IPS-NIHi7 (cell line): ENCODE data around the gene MS4A7.
"Not testable (repeated sequence)": the region's sequence is repeated elsewhere in the genome, so short reads cannot be mapped to it uniquely, and the experiment has no call there.

Source experiments
- DNase-seq: peaks from one replicate; pipeline ENCODE4 v3.0.0; 2012; ENCODE audit warnings: mixed read lengths; ENCODE audit errors: extremely low spot score

MS4A7 gene

DNA sequence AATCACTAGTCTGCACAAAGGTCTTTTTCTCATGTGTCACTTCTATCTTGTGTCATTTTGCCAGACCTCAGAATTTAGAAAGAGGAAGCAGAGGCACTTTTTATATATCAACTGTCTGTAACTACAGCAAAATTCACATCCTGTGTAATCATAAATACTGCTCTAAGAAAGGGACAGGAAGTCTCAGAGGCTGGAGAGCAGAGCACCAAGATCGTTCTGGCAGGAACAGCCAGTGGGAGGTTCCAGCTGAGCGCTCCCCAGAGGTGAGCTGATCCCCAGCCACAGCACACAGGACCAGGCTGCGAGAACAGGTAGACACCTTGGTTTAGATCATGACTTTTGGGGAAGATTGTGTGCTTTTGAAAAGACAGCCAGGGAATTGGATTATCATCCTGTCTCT is at the start of gene MS4A7:
TSS of gene MS4A7 (plus strand) at position 179 of the 400 bp plus-strand sequence. CDS start 4,610 bp downstream, outside the sequence.
- DNase-seq = no peak

- DNase-seq = no peak
Measured at GRCh38 chr11:60332846-60333245, 45.5 kb upstream of the MS4A7 start.

- DNase-seq = peak; percentile 81
Measured at GRCh38 chr11:60334005-60334620, 44.2 kb upstream of the MS4A7 start.

DNA sequence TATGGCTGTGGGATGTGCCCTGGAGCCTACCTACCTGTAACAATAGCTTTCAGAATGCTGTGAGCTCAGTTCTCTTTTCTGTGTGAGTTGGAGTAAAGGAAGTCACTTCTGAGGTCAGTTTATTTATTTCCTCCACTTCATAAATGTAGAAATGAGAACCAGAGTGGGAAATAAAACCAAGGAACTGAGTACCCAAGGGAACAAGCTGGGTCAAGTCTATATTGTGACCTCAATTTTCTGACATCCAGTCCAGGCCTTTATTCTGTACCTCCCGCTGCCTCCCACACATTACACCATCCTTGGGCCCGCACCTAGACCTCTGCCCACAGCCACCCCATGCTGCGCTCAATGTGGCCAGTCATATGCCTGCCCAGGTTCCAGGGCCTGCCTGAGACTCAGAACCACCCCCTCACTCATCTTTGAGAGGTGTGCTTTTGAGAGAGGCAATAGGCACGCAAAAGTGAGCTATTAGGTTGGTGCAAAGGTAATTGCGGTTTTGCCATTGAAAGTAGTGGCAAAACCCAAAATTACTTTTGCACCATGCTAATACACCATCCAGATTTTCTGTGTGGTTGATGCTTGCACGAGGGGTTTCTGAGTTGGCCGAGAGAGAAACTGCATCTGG is 41.5 kb upstream of the MS4A7 start:
- DNase-seq = no peak

DNA sequence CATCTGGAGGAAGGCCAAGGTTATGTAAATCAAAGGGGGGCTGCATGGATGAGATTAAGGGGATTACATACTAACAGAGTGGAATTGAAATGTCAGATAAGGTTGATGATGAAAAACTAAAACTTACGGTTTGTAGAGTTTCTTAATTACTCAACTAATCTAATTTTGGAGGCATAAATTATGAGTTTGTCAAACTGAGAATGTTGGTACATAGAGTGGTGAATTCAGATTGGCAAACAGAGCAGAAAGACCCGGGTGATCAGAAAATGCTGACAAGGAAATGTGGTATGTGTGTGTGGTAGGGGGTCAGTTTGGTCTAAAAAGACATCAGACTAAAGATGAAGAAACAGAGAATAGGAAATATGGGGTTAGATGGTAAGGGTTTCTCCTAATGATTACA is 40.3 kb upstream of the MS4A7 start:
- DNase-seq = no peak

DNA sequence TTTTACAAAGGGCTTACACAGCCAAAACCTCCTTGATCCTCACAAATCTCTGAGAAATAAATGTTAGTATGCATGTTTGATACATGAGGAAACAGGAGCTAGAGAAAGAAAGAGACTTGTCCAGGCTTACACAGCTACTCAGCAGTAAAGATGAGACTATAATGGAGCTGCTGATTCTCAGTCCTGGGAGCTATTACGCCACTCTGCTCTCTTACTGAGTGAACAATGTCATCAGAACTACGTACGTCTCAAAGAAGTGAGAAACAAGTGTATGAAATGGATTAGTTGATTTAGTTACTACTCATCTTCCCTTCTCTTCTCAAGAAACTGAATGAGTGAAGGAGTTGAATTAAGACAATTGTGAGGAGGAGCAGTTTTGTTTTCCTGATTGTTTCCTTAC is 39.0 kb upstream of the MS4A7 start:
- no peak for DNase-seq

GRCh38 chr11:60343094-60343704 is 35.1 kb upstream of the MS4A7 start:
- DNase-seq = no peak

DNA sequence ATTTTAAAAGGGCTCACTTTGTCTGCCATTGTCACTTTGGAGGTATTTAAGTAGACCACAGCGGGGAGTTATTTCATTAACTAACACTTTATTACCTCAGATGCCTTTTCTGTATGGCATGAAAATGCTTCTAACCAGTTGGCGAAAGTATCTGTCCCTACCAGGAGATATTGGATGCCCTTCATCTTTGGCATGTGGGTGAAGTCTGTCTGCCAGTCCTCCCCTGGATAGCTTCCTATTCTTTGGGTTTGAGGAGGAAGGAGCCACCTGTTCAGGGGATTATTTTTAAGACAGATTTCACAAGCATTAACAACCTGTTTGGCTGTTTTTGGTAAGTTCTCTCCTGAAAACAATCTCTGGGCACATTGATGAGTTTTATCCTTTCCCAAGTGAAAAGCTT is 34.2 kb upstream of the MS4A7 start:
- DNase-seq = no peak

GRCh38 chr11:60345489-60345888 is 32.8 kb upstream of the MS4A7 start:
- peak; percentile 29 for DNase-seq

DNA sequence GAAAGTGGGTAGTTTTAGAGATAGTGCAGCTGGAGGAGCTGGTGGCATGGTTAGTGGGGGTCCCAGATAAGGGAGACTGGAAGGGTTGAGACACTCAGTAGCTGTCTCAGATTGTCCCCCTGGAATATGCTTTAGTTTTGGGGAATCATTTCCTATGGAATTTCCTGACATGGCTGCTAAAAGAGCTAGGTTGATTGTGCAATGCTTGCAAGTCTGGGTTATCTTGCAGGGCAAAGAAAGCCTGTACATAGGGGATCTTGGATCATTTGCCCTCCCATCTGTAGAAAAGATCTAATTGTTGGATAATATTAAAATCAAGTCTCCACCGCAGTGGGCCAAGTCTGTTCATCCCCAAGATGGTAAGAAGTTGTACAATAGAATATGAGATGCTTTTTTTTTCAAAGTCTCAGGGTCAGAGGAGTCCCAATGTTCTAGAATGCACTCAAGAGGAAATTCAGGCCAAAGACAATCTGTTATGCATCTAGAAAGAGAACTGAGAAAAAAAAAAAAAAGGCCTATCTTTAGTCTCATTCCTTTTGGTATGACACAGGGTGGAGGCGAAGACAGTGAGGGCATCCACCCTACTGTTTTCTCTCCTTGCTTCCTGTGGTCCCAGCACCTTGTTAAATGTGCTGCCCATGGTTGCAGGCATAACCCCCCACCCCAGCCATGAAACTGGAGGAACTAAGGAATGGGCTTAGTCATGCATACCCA is 31.1 kb upstream of the MS4A7 start:
- no peak for DNase-seq

GRCh38 chr11:60348116-60348515 is 30.2 kb upstream of the MS4A7 start:
- DNase-seq = peak; percentile 21

- DNase-seq = no peak
Measured at GRCh38 chr11:60349990-60350389, 28.3 kb upstream of the MS4A7 start.

DNA sequence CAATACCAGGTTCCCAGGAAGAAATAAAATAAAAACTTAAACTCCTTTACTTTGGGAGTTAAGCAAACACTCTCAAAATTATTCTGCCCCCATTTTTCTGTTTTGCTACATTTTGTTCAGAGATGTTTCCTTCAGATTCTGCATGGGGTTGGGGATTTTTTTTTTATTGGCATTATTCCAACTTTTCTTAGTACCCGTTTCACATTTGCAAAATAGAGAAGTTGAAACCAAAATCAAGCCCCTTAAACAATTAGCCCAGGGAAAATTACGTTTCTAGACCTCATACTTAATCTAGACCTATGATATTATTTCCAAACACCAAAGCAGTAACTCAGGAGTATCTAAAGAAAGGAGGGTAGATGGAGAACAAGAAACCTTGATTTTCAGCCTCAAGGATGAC is 20.6 kb upstream of the MS4A7 start:
- DNase-seq = no peak

- DNase-seq = no peak
Measured at GRCh38 chr11:60360621-60361020, 17.7 kb upstream of the MS4A7 start.

GRCh38 chr11:60362241-60362640 is 16.1 kb upstream of the MS4A7 start:
- DNase-seq = no peak

DNA sequence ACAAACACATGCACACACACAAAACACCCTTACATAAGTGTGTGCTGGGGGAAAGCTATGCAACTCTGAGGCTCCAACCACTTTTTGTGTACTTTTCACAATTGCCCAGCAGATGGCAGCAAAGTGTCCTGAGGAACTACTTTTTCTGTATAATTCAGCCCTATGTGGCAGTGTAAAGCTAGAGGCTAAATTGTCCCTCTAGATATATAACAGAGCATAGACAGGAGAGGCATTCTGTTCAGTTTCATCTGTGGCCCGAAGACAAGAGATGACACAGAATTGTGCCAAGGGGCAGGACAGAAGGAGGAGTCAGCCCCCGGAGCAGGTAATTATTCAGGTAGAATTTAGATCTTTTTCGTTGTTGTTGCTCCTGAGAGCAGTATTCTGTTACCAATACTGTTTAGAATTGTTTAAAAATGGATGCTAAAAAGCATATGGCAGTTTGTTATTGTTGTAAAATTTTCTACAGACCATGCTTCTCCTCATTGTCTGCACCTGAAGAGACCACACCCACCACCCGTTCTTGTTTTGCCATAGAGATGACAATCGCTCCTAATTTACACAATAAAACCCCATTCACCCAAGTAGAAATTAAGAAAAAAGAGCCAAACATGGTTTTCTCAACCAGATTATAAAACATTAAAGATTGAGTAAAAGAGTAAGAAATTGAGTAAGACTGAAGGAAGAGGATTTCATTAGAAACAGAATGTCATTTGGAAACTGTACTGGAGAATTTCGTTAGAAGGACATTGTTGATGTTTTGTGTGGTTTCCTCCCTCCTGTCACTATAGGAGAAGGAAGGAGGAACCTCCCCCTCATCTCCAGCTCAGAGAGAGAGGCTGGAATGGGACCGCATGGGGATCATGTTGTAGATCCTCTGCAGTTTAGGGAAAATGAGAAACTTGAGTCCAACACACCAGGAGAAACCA is 14.5 kb upstream of the MS4A7 start:
- DNase-seq = peak; percentile 73

DNA sequence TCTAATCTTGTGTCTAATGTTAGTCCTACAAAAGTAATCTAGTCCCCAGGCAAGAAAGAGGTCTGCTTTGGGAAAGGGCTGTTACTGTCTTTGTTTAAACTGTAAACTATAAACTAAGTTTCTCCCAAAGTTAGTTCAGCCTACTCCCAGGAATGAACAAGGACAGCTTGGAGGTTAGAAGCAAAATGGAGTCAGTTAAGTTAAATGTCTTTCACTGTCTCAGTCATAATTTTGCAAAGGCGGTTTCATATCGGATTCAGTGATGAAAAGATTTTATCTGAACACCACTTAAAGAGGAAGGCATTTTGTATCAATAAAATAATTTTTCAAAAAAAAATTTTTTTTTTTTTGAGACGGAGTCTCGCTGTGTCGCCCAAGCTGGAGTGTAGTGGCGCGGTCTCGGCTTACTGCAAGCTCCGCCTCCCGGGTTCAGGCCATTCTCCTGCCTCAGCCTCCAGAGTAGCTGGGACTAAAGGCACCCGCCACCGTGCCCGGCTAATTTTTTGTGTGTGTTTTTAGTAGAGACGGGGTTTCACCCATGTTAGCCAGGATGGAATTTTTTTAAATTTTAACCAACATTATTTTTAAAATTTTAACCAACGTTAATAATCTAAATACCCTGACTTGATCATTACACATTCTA is 11.9 kb upstream of the MS4A7 start:
- not testable (repeated sequence) for DNase-seq

GRCh38 chr11:60367009-60367408 is 11.3 kb upstream of the MS4A7 start:
- DNase-seq = no peak

DNA sequence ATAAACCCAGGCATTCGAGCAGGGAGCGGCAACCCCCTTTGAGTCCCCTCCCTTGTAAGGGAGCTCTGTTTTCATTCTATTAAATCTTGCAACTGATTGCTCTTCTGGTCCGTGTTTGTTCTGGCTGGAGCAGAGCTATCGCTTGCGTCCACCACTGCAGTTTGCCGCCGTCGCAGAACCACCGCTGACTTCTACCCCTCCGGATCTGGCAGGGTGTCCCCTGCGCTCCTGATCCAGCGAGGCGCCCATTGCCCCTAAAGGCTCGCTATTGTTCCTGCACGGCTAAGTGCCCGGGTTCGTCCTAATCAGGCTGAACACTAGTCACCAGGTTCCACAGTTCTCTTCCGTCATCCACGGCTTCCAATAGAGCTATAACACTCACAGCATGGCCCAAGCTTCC is 10.4 kb upstream of the MS4A7 start:
- no peak for DNase-seq

GRCh38 chr11:60370252-60370810 is 8.0 kb upstream of the MS4A7 start:
- DNase-seq = no peak

- DNase-seq = no peak
Measured at GRCh38 chr11:60370811-60371298, 7.5 kb upstream of the MS4A7 start.
